NCI-H748 (cell line): ENCODE measurements around the gene DYNC2H1.

ENCODE experiments used
- DNase-seq: peaks from one replicate; lab custom pipeline; 2025; ENCODE audit not compliant: unreplicated experiment; lab: John Stamatoyannopoulos, UW

Gene DYNC2H1, protein sequence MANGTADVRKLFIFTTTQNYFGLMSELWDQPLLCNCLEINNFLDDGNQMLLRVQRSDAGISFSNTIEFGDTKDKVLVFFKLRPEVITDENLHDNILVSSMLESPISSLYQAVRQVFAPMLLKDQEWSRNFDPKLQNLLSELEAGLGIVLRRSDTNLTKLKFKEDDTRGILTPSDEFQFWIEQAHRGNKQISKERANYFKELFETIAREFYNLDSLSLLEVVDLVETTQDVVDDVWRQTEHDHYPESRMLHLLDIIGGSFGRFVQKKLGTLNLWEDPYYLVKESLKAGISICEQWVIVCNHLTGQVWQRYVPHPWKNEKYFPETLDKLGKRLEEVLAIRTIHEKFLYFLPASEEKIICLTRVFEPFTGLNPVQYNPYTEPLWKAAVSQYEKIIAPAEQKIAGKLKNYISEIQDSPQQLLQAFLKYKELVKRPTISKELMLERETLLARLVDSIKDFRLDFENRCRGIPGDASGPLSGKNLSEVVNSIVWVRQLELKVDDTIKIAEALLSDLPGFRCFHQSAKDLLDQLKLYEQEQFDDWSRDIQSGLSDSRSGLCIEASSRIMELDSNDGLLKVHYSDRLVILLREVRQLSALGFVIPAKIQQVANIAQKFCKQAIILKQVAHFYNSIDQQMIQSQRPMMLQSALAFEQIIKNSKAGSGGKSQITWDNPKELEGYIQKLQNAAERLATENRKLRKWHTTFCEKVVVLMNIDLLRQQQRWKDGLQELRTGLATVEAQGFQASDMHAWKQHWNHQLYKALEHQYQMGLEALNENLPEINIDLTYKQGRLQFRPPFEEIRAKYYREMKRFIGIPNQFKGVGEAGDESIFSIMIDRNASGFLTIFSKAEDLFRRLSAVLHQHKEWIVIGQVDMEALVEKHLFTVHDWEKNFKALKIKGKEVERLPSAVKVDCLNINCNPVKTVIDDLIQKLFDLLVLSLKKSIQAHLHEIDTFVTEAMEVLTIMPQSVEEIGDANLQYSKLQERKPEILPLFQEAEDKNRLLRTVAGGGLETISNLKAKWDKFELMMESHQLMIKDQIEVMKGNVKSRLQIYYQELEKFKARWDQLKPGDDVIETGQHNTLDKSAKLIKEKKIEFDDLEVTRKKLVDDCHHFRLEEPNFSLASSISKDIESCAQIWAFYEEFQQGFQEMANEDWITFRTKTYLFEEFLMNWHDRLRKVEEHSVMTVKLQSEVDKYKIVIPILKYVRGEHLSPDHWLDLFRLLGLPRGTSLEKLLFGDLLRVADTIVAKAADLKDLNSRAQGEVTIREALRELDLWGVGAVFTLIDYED (N-terminal part only)

DNA sequence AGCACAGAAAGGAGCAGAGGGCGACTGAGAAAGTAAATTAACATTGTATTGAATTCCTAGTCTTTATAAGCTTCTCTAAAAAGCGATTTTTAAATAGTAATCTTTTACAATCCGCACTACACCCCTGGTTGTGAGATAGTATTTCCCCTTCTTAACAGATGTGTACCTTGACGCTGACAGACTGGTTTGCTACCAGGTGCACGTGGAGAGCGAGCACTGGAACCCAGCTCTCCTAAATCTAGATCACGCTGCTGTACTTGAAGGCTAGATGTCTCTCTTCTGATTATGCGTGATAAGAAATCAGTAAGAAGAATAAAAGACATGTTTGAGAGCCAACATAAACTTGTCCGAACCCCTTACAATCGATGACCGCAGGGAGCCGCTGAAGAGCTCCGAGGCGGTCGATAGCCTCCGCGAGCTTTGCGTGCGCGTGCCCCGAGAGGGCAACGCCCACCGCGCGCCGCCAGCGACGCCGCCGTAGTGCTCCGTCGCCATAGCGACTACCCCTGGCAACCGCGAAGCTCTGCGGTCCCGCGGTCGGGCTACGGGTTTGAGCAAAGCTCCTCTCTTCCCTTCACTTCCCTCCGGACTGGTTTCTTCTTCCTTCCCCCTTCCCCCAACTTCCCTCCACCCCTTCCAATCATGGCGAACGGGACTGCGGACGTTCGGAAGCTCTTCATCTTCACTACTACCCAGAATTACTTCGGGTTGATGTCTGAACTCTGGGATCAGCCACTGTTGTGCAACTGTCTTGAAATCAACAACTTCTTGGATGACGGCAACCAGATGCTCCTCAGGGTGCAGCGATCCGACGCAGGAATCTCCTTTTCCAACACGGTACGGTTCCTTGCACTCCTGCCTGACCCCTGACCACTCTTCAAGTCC is at the start of gene DYNC2H1:
Gene DYNC2H1, plus strand, starts transcription at position 494 of the 885 bp plus-strand sequence. Its CDS starts 149 bp downstream, at position 643.
- peak; percentile 92 for DNase-seq

DNA sequence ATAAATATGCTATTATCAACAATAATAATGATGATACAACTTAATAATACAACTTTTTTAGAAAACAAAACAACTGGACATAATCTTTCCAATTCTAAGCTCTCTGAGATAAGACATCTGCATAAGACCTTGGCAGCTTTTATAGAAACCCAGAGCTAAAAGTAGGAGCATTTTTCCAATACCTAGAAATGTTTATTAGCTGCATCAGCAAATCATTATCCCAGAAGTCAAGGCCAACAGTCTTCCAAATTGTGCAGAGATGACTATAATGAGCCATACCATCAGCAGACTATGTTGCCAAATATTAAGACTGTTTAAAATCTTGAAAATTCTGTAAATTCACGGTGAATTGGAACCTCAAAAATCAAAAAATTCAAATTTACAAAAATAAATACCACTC is 47.6 kb upstream of the DYNC2H1 start:
- no peak for DNase-seq

DNA sequence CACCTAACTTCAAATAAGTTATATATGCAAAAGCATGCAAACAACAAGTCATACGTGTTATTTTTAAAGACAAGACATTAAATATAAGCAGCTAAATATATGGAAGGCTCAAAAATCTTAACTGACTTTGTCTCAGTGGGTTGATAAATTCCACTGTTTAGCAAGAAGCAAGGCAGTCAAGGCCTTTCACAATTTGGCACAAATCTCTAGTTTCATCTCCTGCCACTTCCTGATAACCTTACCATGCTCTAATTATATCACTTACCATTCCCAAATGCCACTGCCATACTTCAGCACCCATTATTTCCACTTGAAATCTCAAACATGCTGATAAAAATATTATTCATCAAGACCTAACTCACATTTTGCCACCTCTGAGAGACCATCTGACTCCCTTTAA is 42.1 kb upstream of the DYNC2H1 start:
- DNase-seq, result no peak

DNA sequence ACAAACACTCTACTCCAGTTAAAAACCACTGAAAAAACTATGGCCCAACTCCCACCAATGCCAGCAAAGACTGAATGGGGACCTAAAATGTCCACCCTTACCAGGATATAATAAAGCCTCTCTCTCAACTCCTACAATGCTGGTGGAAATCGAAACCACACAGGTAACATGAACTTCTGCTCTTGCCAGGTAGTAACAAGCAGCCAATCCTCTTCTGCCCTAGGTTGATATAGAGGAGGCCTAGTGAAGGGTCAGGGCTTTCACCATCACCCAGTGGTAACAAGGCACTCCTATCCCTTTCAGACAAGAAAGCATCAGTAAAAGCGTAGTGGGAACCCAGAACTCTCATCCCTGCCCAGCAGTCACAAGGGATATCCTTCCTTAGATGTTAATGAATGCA is 39.9 kb upstream of the DYNC2H1 start:
- no peak for DNase-seq

DNA sequence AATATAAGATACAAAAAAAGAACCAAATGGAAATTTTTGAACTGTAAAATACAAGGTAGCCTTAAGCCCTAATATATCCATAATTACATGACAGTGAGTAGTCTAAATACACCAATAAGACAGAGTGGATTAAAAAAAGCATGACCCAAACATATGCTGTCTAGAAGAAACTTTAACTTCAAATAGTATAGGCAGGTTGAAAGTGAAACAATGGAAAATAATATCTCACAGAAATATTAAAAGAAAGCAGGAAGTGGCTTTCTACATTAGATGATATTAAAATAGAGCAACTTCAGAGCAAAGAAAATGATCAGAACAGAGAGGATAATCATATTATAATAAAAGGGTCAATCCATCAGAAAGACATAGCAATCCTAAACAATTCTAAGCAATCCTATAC is 39.1 kb upstream of the DYNC2H1 start:
- DNase-seq, result no peak

DNA sequence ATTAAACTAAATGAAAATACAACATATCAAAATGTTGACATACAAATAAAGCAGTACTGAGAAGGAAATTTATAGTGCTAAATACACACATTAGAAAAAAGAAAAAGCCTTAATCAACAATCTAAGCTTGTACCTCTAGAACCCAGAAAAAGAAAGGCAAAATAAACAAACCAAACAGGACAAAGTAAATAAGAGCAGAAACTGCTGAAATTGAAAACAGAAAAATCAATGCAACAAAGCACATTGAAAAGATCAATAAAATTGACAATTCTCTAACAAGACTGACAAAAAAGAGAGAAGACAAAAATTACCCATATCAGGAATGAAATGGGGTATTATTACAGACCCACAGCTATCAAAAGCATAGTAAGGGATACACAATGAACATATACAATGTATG is 38.2 kb upstream of the DYNC2H1 start:
- no peak for DNase-seq

DNA sequence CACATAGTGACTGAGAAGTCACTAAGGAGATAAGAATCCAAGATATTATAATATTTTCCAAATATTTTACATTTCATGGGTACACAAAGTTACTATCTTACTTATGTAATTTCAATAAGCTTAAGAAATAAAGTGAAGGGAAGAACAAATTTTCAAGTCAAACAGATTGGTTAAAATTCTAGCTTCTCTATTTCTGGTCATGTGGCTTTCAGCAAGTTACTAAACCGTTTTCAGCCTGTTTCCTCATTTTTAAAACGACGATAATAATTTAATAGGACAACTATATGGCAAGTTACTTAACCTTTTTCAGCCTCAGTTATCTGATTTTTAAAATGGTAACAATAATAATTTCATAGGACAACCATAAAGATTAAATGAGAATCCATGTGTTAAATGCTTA is 32.9 kb upstream of the DYNC2H1 start:
- no peak for DNase-seq

DNA sequence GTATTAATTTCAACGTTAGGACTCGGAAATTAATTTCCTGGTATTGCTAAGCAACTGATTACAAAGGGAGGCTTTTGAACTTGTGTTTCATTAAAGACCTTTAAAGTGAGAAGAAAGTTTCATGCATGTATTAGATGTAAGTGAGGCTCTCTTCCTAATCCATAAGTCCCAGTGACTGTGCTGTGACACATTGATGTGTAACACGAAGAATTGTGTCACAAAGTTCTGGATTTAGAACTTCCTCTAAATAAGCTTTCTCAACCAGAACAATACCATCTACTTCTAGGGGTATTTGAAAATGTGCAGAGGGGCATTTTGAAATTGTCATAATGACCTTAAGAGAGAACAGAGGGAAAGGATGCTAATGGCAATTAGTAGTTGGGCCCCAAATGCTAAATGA is 31.7 kb upstream of the DYNC2H1 start:
- DNase-seq, result no peak

DNA sequence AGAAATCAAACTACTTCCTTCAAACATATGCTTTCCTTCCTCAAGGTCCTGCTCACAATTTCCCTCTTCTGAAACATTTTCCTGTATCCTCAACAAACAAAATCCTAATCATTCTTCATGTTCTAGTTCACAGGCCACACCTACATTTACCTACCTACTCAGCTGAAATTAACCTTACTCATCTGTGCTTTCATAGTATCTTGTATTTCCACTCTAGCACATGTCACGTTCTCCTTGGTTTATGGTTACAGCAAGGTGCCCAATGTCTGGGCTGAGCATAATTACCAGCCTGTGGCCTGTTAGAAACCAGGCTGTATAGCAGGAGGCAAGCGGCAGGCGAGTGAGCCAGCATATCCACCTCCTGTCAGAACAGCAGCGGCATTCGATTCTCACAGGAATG is 30.5 kb upstream of the DYNC2H1 start:
- no peak for DNase-seq

DNA sequence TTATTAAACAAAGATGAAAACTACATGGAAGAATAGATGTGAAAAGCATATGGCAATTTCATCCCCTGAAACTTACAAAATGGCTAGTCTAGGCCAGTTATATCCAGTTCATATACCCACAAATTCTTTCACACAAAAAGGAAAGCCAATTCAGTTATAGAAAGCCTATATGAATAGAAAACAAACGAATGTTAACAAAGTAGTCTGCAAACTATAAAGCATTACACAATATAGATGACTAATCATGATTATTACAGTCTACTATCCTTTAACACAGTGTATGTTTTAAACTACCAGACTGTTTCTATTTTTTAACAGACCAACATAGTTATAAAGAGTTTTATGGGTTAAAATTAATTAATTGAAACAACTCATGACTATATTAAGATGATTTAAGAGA is 29.4 kb upstream of the DYNC2H1 start:
- no peak for DNase-seq

DNA sequence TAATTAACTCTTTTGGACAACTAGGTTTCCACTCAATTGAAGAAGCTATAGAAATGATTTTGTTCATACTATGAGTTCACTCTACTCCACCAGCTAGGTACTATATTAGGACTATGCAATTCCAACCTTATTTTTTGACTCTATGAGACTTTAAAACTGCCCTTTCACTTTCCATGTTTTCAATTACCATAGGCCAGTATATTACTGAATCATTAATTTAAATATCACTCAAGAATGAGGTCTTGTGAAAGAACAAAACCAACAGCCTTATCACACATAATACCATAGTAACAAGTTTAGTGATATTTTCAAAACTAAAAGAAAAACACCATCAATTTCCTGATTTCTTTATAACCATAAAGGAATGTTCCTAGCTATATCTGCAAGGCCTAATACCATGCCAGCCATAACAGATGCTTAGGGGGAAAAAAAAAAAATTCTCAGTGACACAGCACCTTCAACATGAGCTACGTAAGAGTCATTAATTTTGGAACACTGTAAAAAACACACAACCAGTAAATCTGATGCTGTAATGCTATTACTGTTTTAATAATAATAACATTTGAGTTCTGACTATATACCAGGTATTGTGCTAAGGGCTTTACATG is 23.4 kb upstream of the DYNC2H1 start:
- no peak for DNase-seq

DNA sequence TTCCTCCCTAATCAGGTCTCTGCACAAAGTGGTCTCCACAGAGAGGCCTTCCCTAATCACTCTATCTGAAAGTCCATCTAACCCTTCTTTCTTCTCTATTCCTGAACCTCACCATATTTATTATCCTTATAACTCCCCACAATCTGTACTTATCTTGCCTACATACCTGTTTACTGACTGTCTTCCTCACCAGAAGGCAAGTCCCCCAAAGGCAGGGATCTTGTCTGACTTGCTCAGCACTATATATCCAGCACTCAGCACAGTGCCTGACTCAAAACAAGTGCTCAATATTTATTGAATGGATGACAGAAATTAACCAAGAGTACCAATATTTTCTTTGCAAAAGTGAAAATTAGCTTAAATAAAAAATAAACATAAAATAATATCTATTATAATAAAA is 22.8 kb upstream of the DYNC2H1 start:
- no peak for DNase-seq

DNA sequence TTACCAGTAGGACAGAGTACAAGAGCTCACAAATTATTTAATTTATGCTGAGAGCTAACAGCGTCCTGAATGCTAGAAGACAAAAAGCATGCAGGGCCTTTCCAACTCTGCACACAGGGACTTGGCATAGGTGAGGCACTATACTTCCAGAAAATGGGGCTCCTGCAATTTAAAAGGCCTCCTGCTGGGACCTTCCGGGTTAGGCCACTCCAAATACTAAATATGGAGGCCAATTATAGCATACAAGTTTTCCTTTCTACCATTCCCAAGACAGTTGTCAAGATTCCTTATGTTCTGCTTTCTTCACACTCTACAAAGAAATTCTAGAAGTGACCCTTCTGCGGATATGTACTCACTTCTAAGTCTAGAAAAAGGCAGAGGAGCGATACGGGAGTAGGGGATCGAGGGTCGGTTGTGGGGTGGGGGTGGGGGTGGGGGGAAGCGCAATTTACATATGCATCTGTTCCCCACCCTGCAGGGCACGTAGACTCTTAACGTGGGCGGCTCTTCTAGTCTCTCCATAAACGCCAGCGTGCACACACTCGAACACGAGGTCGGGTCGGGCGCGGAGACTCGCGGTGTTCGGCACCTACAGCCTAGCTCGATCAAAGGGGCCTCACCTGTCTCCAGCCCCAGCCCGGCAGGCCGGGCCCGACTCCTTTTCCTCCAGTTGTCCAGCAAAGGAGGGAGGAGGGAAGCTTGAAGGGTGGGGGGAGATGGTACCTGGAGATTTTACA is 18.0 kb upstream of the DYNC2H1 start:
- peak; percentile 57 for DNase-seq

DNA sequence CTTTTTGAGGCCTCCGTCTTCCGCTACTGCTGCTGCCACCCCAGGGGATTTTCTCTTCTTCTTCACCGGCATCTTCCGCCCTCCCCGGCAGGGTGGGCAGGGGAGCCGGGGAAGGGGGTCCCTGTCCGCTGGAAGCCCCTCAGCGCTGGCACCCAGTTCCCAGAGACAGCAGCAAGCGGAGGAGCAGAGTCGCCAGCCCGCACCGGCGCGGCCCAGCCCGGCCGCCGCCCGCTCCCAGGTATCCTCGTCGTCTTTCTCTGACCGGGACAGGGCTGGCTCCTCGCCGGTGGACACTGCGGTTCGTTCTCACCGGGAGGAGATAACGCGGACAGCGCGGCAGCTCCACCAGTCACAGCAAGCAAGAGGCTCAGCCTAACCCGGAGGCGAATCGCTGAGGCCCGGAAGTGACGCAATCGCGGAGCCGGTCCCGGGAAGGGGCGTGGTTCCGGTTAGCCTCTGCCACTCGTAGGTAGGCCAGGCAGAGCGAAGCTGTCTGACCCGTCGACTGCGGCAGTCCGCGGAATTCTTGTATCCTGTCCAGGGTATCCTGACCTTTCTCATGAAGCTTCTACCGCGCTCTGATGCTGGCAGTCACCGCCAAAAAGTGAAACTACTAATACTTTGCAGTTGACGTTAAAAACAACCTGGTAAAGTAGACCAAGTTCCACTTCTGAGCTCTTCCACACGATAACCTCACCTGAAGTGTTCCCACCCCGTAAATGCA is 17.3 kb upstream of the DYNC2H1 start, which contains the start of gene DCUN1D5:
Gene DCUN1D5, minus strand, starts transcription at position 360 of the 724 bp plus-strand sequence. Its CDS starts 288 bp downstream, at position 72.
- peak; percentile 93 for DNase-seq

DNA sequence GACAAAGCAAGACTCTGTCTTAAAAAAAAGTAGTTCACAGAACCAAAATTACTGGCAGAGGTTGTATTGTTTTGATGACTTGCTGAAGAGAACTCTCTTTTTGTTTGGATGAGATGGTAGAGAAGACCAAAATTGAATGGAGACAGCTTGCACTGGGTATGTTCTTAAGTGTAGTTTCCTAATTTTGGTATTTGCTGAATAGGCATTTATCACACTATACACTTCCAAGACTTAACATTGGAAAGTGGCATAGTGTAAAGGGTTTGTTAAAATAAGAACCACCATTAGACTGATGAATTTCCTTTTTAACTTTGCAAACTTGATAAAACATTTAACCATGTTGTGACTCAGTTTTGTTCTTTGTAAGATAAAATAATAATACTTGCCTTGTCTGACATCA is 11.9 kb upstream of the DYNC2H1 start:
- DNase-seq, result no peak

DNA sequence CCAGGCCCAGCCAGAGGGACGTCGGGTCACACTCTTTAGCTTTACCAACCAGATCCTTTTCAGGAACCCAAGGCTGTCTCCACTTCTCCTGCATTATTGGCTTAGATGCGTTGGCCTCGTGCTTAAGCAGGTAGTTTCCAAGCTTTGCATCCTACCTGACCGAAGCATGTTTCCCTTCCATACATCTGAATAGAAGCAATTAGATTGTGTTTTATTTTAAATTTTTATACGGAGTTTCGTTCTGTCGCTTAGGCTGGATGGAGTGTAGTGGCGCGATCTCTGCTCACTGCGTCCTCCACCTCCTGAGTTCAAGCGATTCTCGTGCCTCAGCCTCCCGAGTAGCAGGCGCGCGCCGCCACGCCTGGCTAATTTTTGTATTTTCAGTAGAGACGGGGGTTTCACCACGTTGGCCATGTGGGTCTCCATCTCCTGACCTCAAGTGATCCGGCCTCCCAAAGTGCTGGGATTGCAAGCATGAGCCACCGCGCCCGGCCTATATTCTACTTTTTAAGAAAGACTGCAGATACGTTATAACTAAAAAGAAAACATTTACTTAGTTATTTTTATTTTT is 677 bp downstream of the DYNC2H1 start:
- peak; percentile 42 for DNase-seq

DNA sequence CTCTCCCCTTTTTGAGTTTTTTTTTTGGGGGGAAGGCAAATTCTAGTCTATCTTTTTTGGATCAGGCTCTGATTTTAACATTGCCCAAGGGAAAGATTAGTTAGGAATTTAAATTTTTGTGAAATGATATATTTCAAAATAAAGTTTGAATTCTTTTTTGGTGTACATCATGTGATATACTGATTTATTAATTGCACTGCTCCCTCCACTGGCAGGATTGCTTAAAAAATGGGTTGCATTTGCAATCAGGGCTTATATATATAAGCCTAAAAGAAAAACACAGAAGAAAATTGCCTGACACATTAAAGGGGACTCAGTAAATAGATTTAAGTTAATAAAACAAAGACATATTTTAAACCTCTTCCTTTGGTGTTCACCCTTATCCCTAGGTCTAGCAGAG is 1.2 kb downstream of the DYNC2H1 start:
- no peak for DNase-seq

DNA sequence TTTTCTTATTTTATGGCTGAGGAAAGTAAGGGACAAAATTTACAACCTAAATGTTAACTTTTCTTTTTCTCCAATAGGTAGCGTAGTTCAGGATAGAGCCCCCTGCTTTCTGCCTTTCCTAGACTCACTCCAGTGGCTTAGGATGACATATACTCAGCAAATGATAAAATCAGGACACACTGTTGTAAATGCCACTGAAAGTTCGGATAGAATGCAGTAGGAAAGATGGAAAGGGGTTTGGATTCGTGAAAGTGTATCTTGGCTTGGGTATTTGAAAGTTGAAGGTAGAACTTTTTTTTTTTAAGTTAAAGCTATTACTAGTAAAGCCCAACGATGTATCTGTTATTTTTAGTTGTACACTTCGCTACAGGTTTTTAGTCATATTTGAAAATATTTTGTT is 2.2 kb downstream of the DYNC2H1 start:
- no peak for DNase-seq
